HG03442 (cell line): Measurements from ENCODE around the gene ERMAP.
A peak's percentile ranks its signal among the peaks of the same experiment; 100 is the strongest.
"Not testable (repeated sequence)": the region's sequence is repeated elsewhere in the genome, so short reads cannot be mapped to it uniquely, and the experiment has no call there.

Experiments
- ATAC-seq: cut with Tn5 transposase; IDR thresholded peaks from one replicate; pipeline ENCODE4 v1.9.1; 2021; ENCODE audit warnings: mild to moderate bottlenecking, moderate library complexity; ENCODE audit not compliant: unreplicated experiment

Gene ERMAP

GRCh38 chr1:42841440-42842147 lies 24.7 kb downstream of the ERMAP start:
- no peak for ATAC-seq

GRCh38 chr1:42844592-42845140 lies 27.7 kb downstream of the ERMAP start:
- ATAC-seq, result no peak

GRCh38 chr1:42845193-42845592 lies 28.3 kb downstream of the ERMAP start:
- ATAC-seq, result no peak

GRCh38 chr1:42845866-42846256 lies 28.9 kb downstream of the ERMAP start:
- no peak for ATAC-seq

- peak; percentile 87 for ATAC-seq
Measured at GRCh38 chr1:42846257-42847110, 29.6 kb downstream of the ERMAP start, which contains the start of gene ZNF691. Gene ZNF691 (plus strand): TSS chr1:42846613. CDS start chr1:42849659, 3,046 bp downstream.

GRCh38 chr1:42847111-42847595 lies 30.2 kb downstream of the ERMAP start:
- no peak for ATAC-seq

GRCh38 chr1:42847721-42848460 lies 31.0 kb downstream of the ERMAP start:
- ATAC-seq, result no peak

- no peak for ATAC-seq
Measured at GRCh38 chr1:42848823-42849537, 32.1 kb downstream of the ERMAP start.

GRCh38 chr1:42849944-42850343 lies 33.0 kb downstream of the ERMAP start:
- no peak for ATAC-seq

GRCh38 chr1:42851420-42851819 lies 34.5 kb downstream of the ERMAP start:
- no peak for ATAC-seq

- no peak for ATAC-seq
Measured at GRCh38 chr1:42851960-42852607, 35.2 kb downstream of the ERMAP start.

GRCh38 chr1:42852608-42852980 lies 35.7 kb downstream of the ERMAP start:
- no peak for ATAC-seq

GRCh38 chr1:42853116-42853884 lies 36.4 kb downstream of the ERMAP start:
- no peak for ATAC-seq

- not testable (repeated sequence) for ATAC-seq
Measured at GRCh38 chr1:42856554-42856953, 39.6 kb downstream of the ERMAP start.

- ATAC-seq, result not testable (repeated sequence)
Measured at GRCh38 chr1:42859366-42859765, 42.4 kb downstream of the ERMAP start.

- ATAC-seq, result no peak
Measured at GRCh38 chr1:42860339-42861013, 43.6 kb downstream of the ERMAP start.

- no peak for ATAC-seq
Measured at GRCh38 chr1:42861014-42861399, 44.1 kb downstream of the ERMAP start.

- no peak for ATAC-seq
Measured at GRCh38 chr1:42866549-42866948, 49.6 kb downstream of the ERMAP start.
